Activated CD4-positive, alpha-beta T cell treated with anti-CD3 and anti-CD28 coated beads for 36 hours (primary cell): Measurements from ENCODE around the gene IQGAP2. TPM values are rescaled to one million over a fixed set of nuclear protein-coding genes. Genes with fewer than 3 reads are reported as not detected.

ENCODE experiments used
- ATAC-seq: fragments of 200-7000 bp; cut with Tn5 transposase; one replicate; pipeline ENCODE4 v1.10.0; 2021; ENCODE audit warnings: mild to moderate bottlenecking, moderate library complexity
- CTCF ChIA-PET: fragments of 350-600 bp; sonication (Branson Sonifier 250); formaldehyde crosslinking; loops from one replicate; lab custom pipeline; 2021; ENCODE audit warnings: antibody characterized with exemption; lab: Charles Lee
- POLR2A ChIA-PET: fragments of 350-600 bp; sonication (Branson Sonifier 250); formaldehyde crosslinking; loops from one replicate; lab custom pipeline; 2021; ENCODE audit warnings: antibody characterized with exemption, inconsistent platforms; lab: Charles Lee
- DNase-seq: peaks from one replicate; pipeline ENCODE4 v3.0.0-alpha.2; 2020
- H3K27ac Mint-ChIP-seq: one replicate; pipeline ENCODE4 v1.8.0; 2021; ENCODE audit warnings: mixed read lengths
- H3K27me3 Mint-ChIP-seq: one replicate; pipeline ENCODE4 v1.8.0; 2021; ENCODE audit warnings: mixed read lengths
- H3K36me3 Mint-ChIP-seq: one replicate; pipeline ENCODE4 v1.8.0; 2021; ENCODE audit warnings: low read depth, mixed read lengths
- H3K4me1 Mint-ChIP-seq: one replicate; pipeline ENCODE4 v1.8.0; 2021; ENCODE audit warnings: mixed read lengths
- H3K4me3 Mint-ChIP-seq: one replicate; pipeline ENCODE4 v1.8.0; 2021; ENCODE audit warnings: mild to moderate bottlenecking, moderate library complexity, mixed read lengths
- H3K9me3 Mint-ChIP-seq: one replicate; pipeline ENCODE4 v1.8.0; 2021; ENCODE audit warnings: low read depth, mixed read lengths
- intact Hi-C, 2 experiments: fragments of 100-400 bp; cut with DNase I in 1 of 2; cut with micrococcal nuclease in 1 of 2; formaldehyde crosslinking; loops; one replicate each; pipeline versions ENCODE4 v1.14.2 to v1.15.1; 2022 to 2024; cut with DNase I, micrococcal nuclease
- total RNA-seq, 2 experiments: library from RNA; stranded (reverse); gene quantifications; one replicate each; pipeline ENCODE4 v1.2.3, GENCODE V29; 2021

Gene IQGAP2
- total RNA-seq, 2 experiments from 2014 or later: 62.7 to 82.7 TPM

GRCh38 chr5:76692651-76693050 lies 289.6 kb downstream of the IQGAP2 start:
- Mint-ChIP-seq H3K4me1 (peaks cover 23% of the 10 kb centered on the region), H3K36me3 (peaks cover 39% of the 10 kb centered on the region), H3K4me3 (no peak overlapping the region), H3K27ac (no peak overlapping the region), H3K27me3 (no peaks in the 10 kb centered on the region), H3K9me3 (no peaks in the 10 kb centered on the region)
- ATAC-seq: no peak
- ChIA-PET POLR2A (interaction anchor here (0.6 kb wide), 1 partner anchor 10 kb away, joined by 5 read pairs; no protein-coding TSS in a partner anchor), CTCF (interaction anchor here (0.7 to 2.1 kb wide), 4 partner anchors 12 to 82 kb away, joined by 3 to 9 read pairs (median 4); no protein-coding TSS in a partner anchor)
- intact Hi-C loops: loop anchor here in 1 of 2 experiments (1.0 to 5.0 kb wide), 3 partner anchors 18 to 100 kb away; no protein-coding TSS in a partner anchor
- no peak for DNase-seq

- no peak for ATAC-seq
- CTCF ChIA-PET: interaction anchor here (1.3 kb wide), 2 partner anchors 17 to 81 kb away, joined by 3 to 4 read pairs; no protein-coding TSS in a partner anchor
Observed at GRCh38 chr5:76693141-76693540, 290.1 kb downstream of the IQGAP2 start.

GRCh38 chr5:76694317-76694716 lies 291.2 kb downstream of the IQGAP2 start:
- intact Hi-C loops: loop anchor here in 1 of 2 experiments (5.0 kb wide), 1 partner anchor 98 kb away; no protein-coding TSS in a partner anchor
- Mint-ChIP-seq H3K9me3 (no peaks in the 10 kb centered on the region), H3K4me3 (no peak overlapping the region), H3K4me1 (peaks cover 23% of the 10 kb centered on the region), H3K27me3 (no peaks in the 10 kb centered on the region), H3K36me3 (peaks cover 42% of the 10 kb centered on the region), H3K27ac (no peak overlapping the region)
- no peak for DNase-seq
- ATAC-seq: no peak
- ChIA-PET POLR2A (no interaction called here), CTCF (interaction anchor here (0.9 to 1.3 kb wide), 2 partner anchors 21 to 80 kb away, joined by 3 to 4 read pairs; no protein-coding TSS in a partner anchor)

More at GRCh38 chr5:76693141-76693540, 290.1 kb downstream of the IQGAP2 start:
- peaks cover 23% of the 10 kb centered on the region for H3K4me1 Mint-ChIP-seq
- H3K4me3 Mint-ChIP-seq: no peak overlapping the region
- intact Hi-C loops: loop anchor here in 1 of 2 experiments (2.0 to 5.0 kb wide), 2 partner anchors 18 to 99 kb away; no protein-coding TSS in a partner anchor
- POLR2A ChIA-PET: interaction anchor here (0.6 kb wide), 1 partner anchor 9 kb away, joined by 5 read pairs; no protein-coding TSS in a partner anchor
- no peaks in the 10 kb centered on the region for H3K27me3 Mint-ChIP-seq
- H3K27ac Mint-ChIP-seq: no peak overlapping the region
- DNase-seq: no peak
- H3K36me3 Mint-ChIP-seq: peaks cover 39% of the 10 kb centered on the region
- no peaks in the 10 kb centered on the region for H3K9me3 Mint-ChIP-seq

GRCh38 chr5:76695346-76695745 lies 292.3 kb downstream of the IQGAP2 start:
- DNase-seq: no peak
- no peak for ATAC-seq
- H3K27ac Mint-ChIP-seq: no peak overlapping the region
- H3K4me3 Mint-ChIP-seq: no peak overlapping the region
- H3K27me3 Mint-ChIP-seq: no peaks in the 10 kb centered on the region
- intact Hi-C loops: no loop called here
- ChIA-PET CTCF (interaction anchor here (0.9 to 1.0 kb wide), 2 partner anchors 18 to 20 kb away, joined by 3 to 4 read pairs; no protein-coding TSS in a partner anchor), POLR2A (no interaction called here)
- H3K4me1 Mint-ChIP-seq: peaks cover 23% of the 10 kb centered on the region
- peaks cover 35% of the 10 kb centered on the region for H3K36me3 Mint-ChIP-seq
- H3K9me3 Mint-ChIP-seq: no peaks in the 10 kb centered on the region

- CTCF ChIA-PET: interaction anchor here (0.7 kb wide), 1 partner anchor 34 kb away, joined by 3 read pairs; no protein-coding TSS in a partner anchor
- H3K27me3 Mint-ChIP-seq: no peaks in the 10 kb centered on the region
- no peak for DNase-seq
- POLR2A ChIA-PET: no interaction called here
- no peaks in the 10 kb centered on the region for H3K9me3 Mint-ChIP-seq
- H3K27ac Mint-ChIP-seq: no peak overlapping the region
- peaks cover 16% of the 10 kb centered on the region for H3K4me1 Mint-ChIP-seq
- no peak overlapping the region for H3K4me3 Mint-ChIP-seq
- intact Hi-C loops: no loop called here
- no peak for ATAC-seq
- peaks cover 37% of the 10 kb centered on the region for H3K36me3 Mint-ChIP-seq
Observed at GRCh38 chr5:76696251-76696650, 293.2 kb downstream of the IQGAP2 start.

- DNase-seq: no peak
- Mint-ChIP-seq H3K4me3 (no peak overlapping the region), H3K9me3 (no peaks in the 10 kb centered on the region), H3K36me3 (peaks cover 48% of the 10 kb centered on the region), H3K4me1 (peaks cover 2% of the 10 kb centered on the region), H3K27me3 (no peaks in the 10 kb centered on the region), H3K27ac (no peak overlapping the region)
- ChIA-PET POLR2A (no interaction called here), CTCF (no interaction called here)
- intact Hi-C loops: no loop called here
- no peak for ATAC-seq
Observed at GRCh38 chr5:76697670-76698069, 294.6 kb downstream of the IQGAP2 start.

- DNase-seq (no peak), ATAC-seq (no peak)
- H3K36me3 Mint-ChIP-seq: peaks cover 37% of the 10 kb centered on the region
- ChIA-PET CTCF (no interaction called here), POLR2A (interaction anchor here (0.5 kb wide), 1 partner anchor 327 kb away, joined by 3 read pairs; no protein-coding TSS in a partner anchor)
- intact Hi-C loops: no loop called here
- no peaks in the 10 kb centered on the region for H3K4me1 Mint-ChIP-seq
- no peak overlapping the region for H3K27ac Mint-ChIP-seq
- no peaks in the 10 kb centered on the region for H3K27me3 Mint-ChIP-seq
- H3K4me3 Mint-ChIP-seq: no peak overlapping the region
- H3K9me3 Mint-ChIP-seq: no peaks in the 10 kb centered on the region
Observed at GRCh38 chr5:76700571-76700970, 297.5 kb downstream of the IQGAP2 start.

- POLR2A ChIA-PET: no interaction called here
- ATAC-seq (no peak), DNase-seq (no peak)
- intact Hi-C loops: no loop called here
- H3K9me3 Mint-ChIP-seq: no peaks in the 10 kb centered on the region
- CTCF ChIA-PET: no interaction called here
- H3K4me3 Mint-ChIP-seq: no peak overlapping the region
- H3K27ac Mint-ChIP-seq: no peak overlapping the region
- H3K27me3 Mint-ChIP-seq: no peaks in the 10 kb centered on the region
- H3K4me1 Mint-ChIP-seq: no peaks in the 10 kb centered on the region
- H3K36me3 Mint-ChIP-seq: peaks cover 35% of the 10 kb centered on the region
Observed at GRCh38 chr5:76701298-76701697, 298.2 kb downstream of the IQGAP2 start.

GRCh38 chr5:76703707-76704106 lies 300.6 kb downstream of the IQGAP2 start:
- intact Hi-C loops: no loop called here
- DNase-seq (no peak), ATAC-seq (no peak)
- H3K4me1 Mint-ChIP-seq: no peaks in the 10 kb centered on the region
- ChIA-PET CTCF (interaction anchor here (0.9 to 4.2 kb wide), 5 partner anchors 11 to 102 kb away, joined by 3 to 39 read pairs (median 6); partner anchors contain the start of gene F2R), POLR2A (no interaction called here)
- H3K27ac Mint-ChIP-seq: no peak overlapping the region
- peaks cover 33% of the 10 kb centered on the region for H3K36me3 Mint-ChIP-seq
- no peaks in the 10 kb centered on the region for H3K27me3 Mint-ChIP-seq
- no peaks in the 10 kb centered on the region for H3K9me3 Mint-ChIP-seq
- H3K4me3 Mint-ChIP-seq: no peak overlapping the region

GRCh38 chr5:76704131-76704663 lies 301.1 kb downstream of the IQGAP2 start:
- H3K36me3 Mint-ChIP-seq: peaks cover 31% of the 10 kb centered on the region
- no peaks in the 10 kb centered on the region for H3K9me3 Mint-ChIP-seq
- ChIA-PET CTCF (interaction anchor here (0.6 to 4.2 kb wide), 6 partner anchors 11 to 369 kb away, joined by 3 to 39 read pairs (median 5); partner anchors contain the start of gene F2R), POLR2A (no interaction called here)
- DNase-seq: no peak
- H3K27me3 Mint-ChIP-seq: no peaks in the 10 kb centered on the region
- no peak overlapping the region for H3K27ac Mint-ChIP-seq
- no peaks in the 10 kb centered on the region for H3K4me1 Mint-ChIP-seq
- H3K4me3 Mint-ChIP-seq: no peak overlapping the region
- intact Hi-C loops: no loop called here
- no peak for ATAC-seq

- Mint-ChIP-seq H3K27ac (no peak overlapping the region), H3K9me3 (no peaks in the 10 kb centered on the region), H3K4me1 (peaks cover 2% of the 10 kb centered on the region), H3K27me3 (no peaks in the 10 kb centered on the region), H3K4me3 (no peak overlapping the region), H3K36me3 (peaks cover 30% of the 10 kb centered on the region)
- intact Hi-C loops: no loop called here
- POLR2A ChIA-PET: no interaction called here
- ATAC-seq (no peak), DNase-seq (no peak)
- CTCF ChIA-PET: interaction anchor here (0.6 to 4.2 kb wide), 3 partner anchors 9 to 364 kb away, joined by 3 to 39 read pairs (median 7); partner anchors contain the start of gene F2R
Observed at GRCh38 chr5:76705574-76705973, 302.5 kb downstream of the IQGAP2 start.
